Smooth muscle cell (in vitro differentiated cells): ENCODE data around the gene DYNC1I1. TPM values are rescaled to one million over a fixed set of nuclear protein-coding genes. Genes with fewer than 3 reads are reported as not detected.

Experiments
- DNase-seq: peaks from one replicate; lab custom pipeline; 2025; ENCODE audit not compliant: unreplicated experiment; lab: John Stamatoyannopoulos, UW
- H2AFZ ChIP-seq: fragments of 200-600 bp; sonication (generic); 2 replicates; pipeline ENCODE4 v1.6.0; 2016; ENCODE audit warnings: antibody characterized with exemption, low read depth, mild to moderate bottlenecking
- H3F3A ChIP-seq: fragments of 200-600 bp; sonication (generic); 2 replicates; pipeline ENCODE4 v1.6.0; 2017; ENCODE audit warnings: antibody characterized with exemption, low read depth
- H3K27ac ChIP-seq: fragments of 200-600 bp; sonication (generic); 2 replicates; pipeline ENCODE4 v1.5.1; 2016; ENCODE audit warnings: low read depth, mild to moderate bottlenecking
- H3K27me3 ChIP-seq: fragments of 200-600 bp; sonication (generic); 2 replicates; pipeline ENCODE4 v1.6.1; 2016; ENCODE audit warnings: low read depth, mild to moderate bottlenecking
- H3K36me3 ChIP-seq: fragments of 200-600 bp; sonication (generic); 2 replicates; pipeline ENCODE4 v1.5.1; 2016; ENCODE audit warnings: low read depth
- H3K4me1 ChIP-seq: fragments of 200-600 bp; sonication (generic); 2 replicates; pipeline ENCODE4 v1.5.1; 2016; ENCODE audit warnings: low read depth
- H3K4me2 ChIP-seq: fragments of 200-600 bp; sonication (generic); 2 replicates; pipeline ENCODE4 v1.6.0; 2016; ENCODE audit warnings: mild to moderate bottlenecking
- H3K4me3 ChIP-seq: fragments of 200-600 bp; sonication (generic); 2 replicates; pipeline ENCODE4 v1.5.1; 2016; ENCODE audit warnings: mild to moderate bottlenecking
- H3K79me2 ChIP-seq: fragments of 200-600 bp; sonication (generic); 2 replicates; pipeline ENCODE4 v1.6.0; 2016; ENCODE audit warnings: low read depth, mild to moderate bottlenecking
- H3K9ac ChIP-seq: fragments of 200-600 bp; sonication (generic); 2 replicates; pipeline ENCODE4 v1.6.0; 2016; ENCODE audit warnings: low read depth
- H3K9me3 ChIP-seq: fragments of 200-600 bp; sonication (generic); replicated peaks from 2 replicates; pipeline ENCODE4 v1.5.1; 2016; ENCODE audit warnings: low read depth
- H4K20me1 ChIP-seq: fragments of 200-600 bp; sonication (generic); 2 replicates; pipeline ENCODE4 v1.6.0; 2016; ENCODE audit warnings: low read depth
- CTCF ChIP-seq: fragments of 200-600 bp; sonication (generic); IDR thresholded peaks from 2 replicates; pipeline ENCODE4 v1.5.1; 2017; ENCODE audit warnings: borderline replicate concordance, mild to moderate bottlenecking, antibody characterized with exemption; ENCODE audit not compliant: insufficient read depth, poor library complexity, severe bottlenecking
- WGBS: methylation state at CpG from one replicate; pipeline ENCODE4 v1.1.7; 2016; ENCODE audit warnings: low lambda C conversion rate; 5-methylcytosine and 5-hydroxymethylcytosine counted together
- polyA plus RNA-seq: library from polyadenylated mRNA; unstranded; fragments of >200 nt; fragmentation: Nextera tagmentation; extraction: Ambion mirVana; gene quantifications from 2 replicates; pipeline ENCODE4 v1.2.1, GENCODE V29; 2016
- total RNA-seq: library from RNA; depleted of rRNA; stranded (reverse); fragments of >200 nt; gene quantifications from 2 replicates; pipeline ENCODE4 v1.2.3, GENCODE V29; 2014

The DYNC1I1 gene
- total and polyA plus RNA-seq, 2 experiments from 2014 or later = 1.1 to 2.4 TPM

- Histone ChIP-seq H3K4me3 (no peak overlapping the region), H3K9me3 (no peaks in the 10 kb centered on the region), H3K27me3 (no peaks in the 10 kb centered on the region), H3K36me3 (no peaks in the 10 kb centered on the region), H4K20me1 (no peaks in the 10 kb centered on the region), H2AFZ (no peak overlapping the region), H3K9ac (no peak overlapping the region), H3K4me1 (no peaks in the 10 kb centered on the region), H3K4me2 (no peak overlapping the region), H3F3A (no peaks in the 10 kb centered on the region), H3K79me2 (no peaks in the 10 kb centered on the region), H3K27ac (no peak overlapping the region)
- DNase-seq = no peak
- TF ChIP-seq CTCF = no peak
Measured at GRCh38 chr7:95784796-95785195, 12.4 kb downstream of the DYNC1I1 start.

GRCh38 chr7:95788258-95788657 lies 15.9 kb downstream of the DYNC1I1 start:
- TF ChIP-seq CTCF = no peak
- Histone ChIP-seq H3K9me3 (no peaks in the 10 kb centered on the region), H3K27ac (no peak overlapping the region), H4K20me1 (no peaks in the 10 kb centered on the region), H3K27me3 (no peaks in the 10 kb centered on the region), H2AFZ (no peak overlapping the region), H3K4me1 (no peaks in the 10 kb centered on the region), H3K36me3 (no peaks in the 10 kb centered on the region), H3K9ac (no peak overlapping the region), H3F3A (no peaks in the 10 kb centered on the region), H3K4me2 (no peak overlapping the region), H3K4me3 (no peak overlapping the region), H3K79me2 (no peaks in the 10 kb centered on the region)
- WGBS = 98% methylated on average over 6 of the region's 6 CpGs
- DNase-seq = no peak

GRCh38 chr7:95788884-95789283 lies 16.5 kb downstream of the DYNC1I1 start:
- no peak for TF ChIP-seq CTCF
- no peak overlapping the region for H3K4me2 ChIP-seq
- H3K9me3 ChIP-seq = no peaks in the 10 kb centered on the region
- H2AFZ ChIP-seq = no peak overlapping the region
- no peaks in the 10 kb centered on the region for H3K36me3 ChIP-seq
- WGBS = 85% methylated on average over 2 of the region's 2 CpGs
- no peaks in the 10 kb centered on the region for H3K79me2 ChIP-seq
- H3K4me1 ChIP-seq = no peaks in the 10 kb centered on the region
- no peaks in the 10 kb centered on the region for H4K20me1 ChIP-seq
- no peaks in the 10 kb centered on the region for H3F3A ChIP-seq
- H3K27ac ChIP-seq = no peak overlapping the region
- DNase-seq = no peak
- no peaks in the 10 kb centered on the region for H3K27me3 ChIP-seq
- H3K9ac ChIP-seq = no peak overlapping the region
- H3K4me3 ChIP-seq = no peak overlapping the region

GRCh38 chr7:95793658-95794057 lies 21.3 kb downstream of the DYNC1I1 start:
- H3F3A ChIP-seq = no peaks in the 10 kb centered on the region
- no peaks in the 10 kb centered on the region for H3K79me2 ChIP-seq
- no peak overlapping the region for H3K4me2 ChIP-seq
- H3K36me3 ChIP-seq = no peaks in the 10 kb centered on the region
- H3K27ac ChIP-seq = no peak overlapping the region
- H3K27me3 ChIP-seq = no peaks in the 10 kb centered on the region
- H3K9me3 ChIP-seq = no peaks in the 10 kb centered on the region
- no peak overlapping the region for H3K9ac ChIP-seq
- no peak for TF ChIP-seq CTCF
- H3K4me3 ChIP-seq = no peak overlapping the region
- 86% methylated on average over 5 of the region's 5 CpGs for WGBS
- no peak overlapping the region for H2AFZ ChIP-seq
- no peaks in the 10 kb centered on the region for H4K20me1 ChIP-seq
- no peak for DNase-seq
- H3K4me1 ChIP-seq = peaks cover 8% of the 10 kb centered on the region
